NCI-H1694 treated with DMSO at 0.1 percent for 48 hours (cell line): Measurements from ENCODE around the gene PLXNC1.

Source experiments
- DNase-seq: peaks from one replicate; lab custom pipeline; 2025; lab: John Stamatoyannopoulos, UW

Gene PLXNC1

GRCh38 chr12:94157981-94158411, 9.6 kb downstream of the PLXNC1 start:
- DNase-seq: no peak

GRCh38 chr12:94158666-94159065, 10.3 kb downstream of the PLXNC1 start:
- no peak for DNase-seq

GRCh38 chr12:94162108-94162507, 13.7 kb downstream of the PLXNC1 start:
- DNase-seq: no peak

GRCh38 chr12:94163850-94164249, 15.5 kb downstream of the PLXNC1 start:
- DNase-seq: no peak

GRCh38 chr12:94165138-94165537, 16.8 kb downstream of the PLXNC1 start:
- DNase-seq: no peak

- no peak for DNase-seq
Observed at GRCh38 chr12:94165670-94166364, 17.4 kb downstream of the PLXNC1 start.

- no peak for DNase-seq
Observed at GRCh38 chr12:94167071-94167755, 18.8 kb downstream of the PLXNC1 start.

GRCh38 chr12:94167756-94168416, 19.5 kb downstream of the PLXNC1 start:
- DNase-seq: no peak

- no peak for DNase-seq
Observed at GRCh38 chr12:94169495-94169894, 21.1 kb downstream of the PLXNC1 start.

- no peak for DNase-seq
Observed at GRCh38 chr12:94169966-94170689, 21.8 kb downstream of the PLXNC1 start.

- DNase-seq: no peak
Observed at GRCh38 chr12:94170690-94171594, 22.6 kb downstream of the PLXNC1 start.

- DNase-seq: no peak
Observed at GRCh38 chr12:94171595-94171930, 23.2 kb downstream of the PLXNC1 start.

- DNase-seq: no peak
Observed at GRCh38 chr12:94172031-94172430, 23.7 kb downstream of the PLXNC1 start.

GRCh38 chr12:94172973-94173372, 24.6 kb downstream of the PLXNC1 start:
- no peak for DNase-seq

- no peak for DNase-seq
Observed at GRCh38 chr12:94173660-94174265, 25.4 kb downstream of the PLXNC1 start.

- no peak for DNase-seq
Observed at GRCh38 chr12:94174576-94174975, 26.2 kb downstream of the PLXNC1 start.

- no peak for DNase-seq
Observed at GRCh38 chr12:94175763-94176668, 27.6 kb downstream of the PLXNC1 start.

GRCh38 chr12:94178054-94178453, 29.7 kb downstream of the PLXNC1 start:
- DNase-seq: no peak

GRCh38 chr12:94178882-94179281, 30.5 kb downstream of the PLXNC1 start:
- no peak for DNase-seq

- no peak for DNase-seq
Observed at GRCh38 chr12:94179723-94180122, 31.3 kb downstream of the PLXNC1 start.
